ENCODE data around the gene ZDHHC13.

DNA sequence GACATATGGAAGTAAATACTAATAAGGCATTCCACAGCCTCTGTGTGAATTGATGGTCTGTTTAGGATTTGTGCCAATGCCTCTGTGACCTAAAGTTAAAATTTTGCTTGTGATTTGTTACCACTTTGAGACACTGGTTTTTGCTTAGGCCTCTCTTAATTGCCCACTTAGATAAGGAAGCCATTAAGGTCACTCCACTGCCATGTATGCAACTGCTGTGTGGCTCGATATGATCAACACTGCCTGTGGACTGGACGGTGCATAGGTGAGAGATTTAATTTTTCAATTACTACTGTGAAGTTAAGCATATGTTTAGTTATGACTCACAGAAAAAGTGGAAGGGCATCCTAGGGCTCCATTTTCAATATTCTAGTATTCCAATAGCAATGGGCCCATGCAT lies 47.9 kb downstream of the ZDHHC13 start:
- TF ChIP-seq SUZ12 (IDR thresholded peaks at IDR 0.05; ENCODE audit: extremely low read depth, insufficient read depth, insufficient read length), result no peak
- no peak for TF ChIP-seq ZNF274 (IDR thresholded peaks at IDR 0.05; ENCODE audit: low read depth, low read length)

Measured in NT2/D1 (cell line).